Hepatocyte (in vitro differentiated cells): ENCODE measurements around the gene KRTAP23-1. TPM values are rescaled to one million over a fixed set of nuclear protein-coding genes. Genes with fewer than 3 reads are reported as not detected.

ENCODE experiments used
- DNase-seq: peaks from one replicate; pipeline ENCODE4 v3.0.0-alpha.2; 2016; ENCODE audit warnings: low spot score
- H2AFZ ChIP-seq: fragments of 200-600 bp; sonication (generic); 2 replicates; pipeline ENCODE4 v1.6.0; 2016; ENCODE audit warnings: antibody characterized with exemption, mild to moderate bottlenecking
- H3K27ac ChIP-seq: fragments of 200-600 bp; sonication (generic); 2 replicates; pipeline ENCODE4 v1.5.1; 2016; ENCODE audit warnings: mild to moderate bottlenecking
- H3K27me3 ChIP-seq: fragments of 200-600 bp; sonication (generic); 2 replicates; pipeline ENCODE4 v1.6.1; 2016
- H3K36me3 ChIP-seq: fragments of 200-600 bp; sonication (generic); replicated peaks from 2 replicates; pipeline ENCODE4 v1.5.1; 2016; ENCODE audit warnings: low read depth; ENCODE audit not compliant: insufficient read depth
- H3K4me1 ChIP-seq: fragments of 200-600 bp; sonication (generic); 2 replicates; pipeline ENCODE4 v1.5.1; 2016; ENCODE audit warnings: mild to moderate bottlenecking, moderate library complexity; ENCODE audit not compliant: insufficient read depth
- H3K4me2 ChIP-seq: fragments of 200-600 bp; sonication (generic); 2 replicates; pipeline ENCODE4 v1.6.0; 2016
- H3K4me3 ChIP-seq: fragments of 200-600 bp; sonication (generic); 2 replicates; pipeline ENCODE4 v1.5.1; 2016; ENCODE audit warnings: mild to moderate bottlenecking
- H3K79me2 ChIP-seq: fragments of 200-600 bp; sonication (generic); 2 replicates; pipeline ENCODE4 v1.6.0; 2017; ENCODE audit warnings: mild to moderate bottlenecking
- H3K9me2 ChIP-seq: fragments of 200-600 bp; sonication (generic); replicated peaks from 2 replicates; pipeline ENCODE4 v1.6.0; 2017; ENCODE audit warnings: mild to moderate bottlenecking; ENCODE audit not compliant: insufficient read depth
- H3K9me3 ChIP-seq: fragments of 200-600 bp; sonication (generic); 2 replicates; pipeline ENCODE4 v1.5.1; 2016; ENCODE audit warnings: low read depth, mild to moderate bottlenecking
- H4K20me1 ChIP-seq: fragments of 200-600 bp; sonication (generic); 2 replicates; pipeline ENCODE4 v1.6.0; 2016; ENCODE audit warnings: mild to moderate bottlenecking; ENCODE audit not compliant: insufficient read depth, poor library complexity, severe bottlenecking
- EZH2 ChIP-seq: fragments of 200-600 bp; sonication (generic); IDR thresholded peaks from 2 replicates; pipeline ENCODE4 v1.6.1; 2016; ENCODE audit warnings: antibody characterized with exemption, mild to moderate bottlenecking, borderline replicate concordance
- EZH2phosphoT487 ChIP-seq: fragments of 200-600 bp; sonication (generic); IDR thresholded peaks from one replicate; pipeline ENCODE4 v1.6.1; 2018; ENCODE audit warnings: antibody characterized with exemption, mild to moderate bottlenecking, low read depth, moderate library complexity; ENCODE audit not compliant: unreplicated experiment, severe bottlenecking
- WGBS: methylation state at CpG from one replicate; pipeline ENCODE4 v1.1.6; 2016; ENCODE audit warnings: low lambda C conversion rate; ENCODE audit errors: missing lambda C conversion rate; 5-methylcytosine and 5-hydroxymethylcytosine counted together
- polyA plus RNA-seq: library from polyadenylated mRNA; unstranded; fragments of >200 nt; fragmentation: Nextera tagmentation; extraction: Ambion mirVana; gene quantifications from 2 replicates; pipeline ENCODE4 v1.2.1, GENCODE V29; 2016
- total RNA-seq: library from RNA; depleted of rRNA; stranded (reverse); fragments of >200 nt; gene quantifications from 2 replicates; pipeline ENCODE4 v1.2.3, GENCODE V29; 2014
- TF ChIP-seq, protein P1 (sequence below): fragments of 200-600 bp; sonication (generic); IDR thresholded peaks from 2 replicates; pipeline ENCODE4 v1.5.1; 2016; ENCODE audit warnings: antibody characterized with exemption, mild to moderate bottlenecking; ENCODE audit not compliant: poor library complexity

KRTAP23-1 gene, protein sequence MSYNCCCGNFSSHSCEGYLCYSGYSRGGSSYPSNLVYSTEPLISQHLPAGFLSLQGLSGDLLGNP
- total RNA-seq (not detected in 2 replicates), polyA plus RNA-seq (not detected in 2 replicates)

DNA sequence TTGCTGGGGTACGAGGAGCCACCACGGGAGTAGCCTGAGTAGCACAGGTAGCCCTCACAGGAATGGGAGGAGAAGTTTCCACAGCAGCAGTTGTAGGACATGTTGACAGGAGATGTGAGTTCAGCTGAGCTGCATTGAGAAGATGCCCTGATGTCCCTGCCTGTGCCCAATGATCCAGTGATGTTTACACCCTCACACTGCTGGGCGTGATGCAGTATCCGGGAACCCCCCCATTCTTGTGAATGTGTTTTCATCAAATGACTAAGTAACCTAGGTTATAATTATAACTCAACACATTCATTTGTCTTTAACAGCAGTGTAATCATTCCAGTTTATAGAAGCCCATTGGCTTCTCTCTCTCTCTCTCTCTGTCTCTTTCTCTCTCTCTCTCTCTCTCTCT, at the start of gene KRTAP23-1:
TSS of gene KRTAP23-1 (minus strand) at position 101 of the 400 bp plus-strand sequence. CDS start at position 101, 0 bp downstream.
- no peak for DNase-seq
- no peak within 1 kb of the TSS for H3K4me2 ChIP-seq
- no peaks in the 10 kb centered on the region for H3K36me3 ChIP-seq
- no peak within 1 kb of the TSS for H2AFZ ChIP-seq
- H3K27ac ChIP-seq, result no peak within 1 kb of the TSS
- no peaks in the 10 kb centered on the region for H3K79me2 ChIP-seq
- no peaks in the 10 kb centered on the region for H3K9me2 ChIP-seq
- no peaks in the 10 kb centered on the region for H3K4me1 ChIP-seq
- no peak within 1 kb of the TSS for H3K4me3 ChIP-seq
- TF ChIP-seq, protein P1, sequence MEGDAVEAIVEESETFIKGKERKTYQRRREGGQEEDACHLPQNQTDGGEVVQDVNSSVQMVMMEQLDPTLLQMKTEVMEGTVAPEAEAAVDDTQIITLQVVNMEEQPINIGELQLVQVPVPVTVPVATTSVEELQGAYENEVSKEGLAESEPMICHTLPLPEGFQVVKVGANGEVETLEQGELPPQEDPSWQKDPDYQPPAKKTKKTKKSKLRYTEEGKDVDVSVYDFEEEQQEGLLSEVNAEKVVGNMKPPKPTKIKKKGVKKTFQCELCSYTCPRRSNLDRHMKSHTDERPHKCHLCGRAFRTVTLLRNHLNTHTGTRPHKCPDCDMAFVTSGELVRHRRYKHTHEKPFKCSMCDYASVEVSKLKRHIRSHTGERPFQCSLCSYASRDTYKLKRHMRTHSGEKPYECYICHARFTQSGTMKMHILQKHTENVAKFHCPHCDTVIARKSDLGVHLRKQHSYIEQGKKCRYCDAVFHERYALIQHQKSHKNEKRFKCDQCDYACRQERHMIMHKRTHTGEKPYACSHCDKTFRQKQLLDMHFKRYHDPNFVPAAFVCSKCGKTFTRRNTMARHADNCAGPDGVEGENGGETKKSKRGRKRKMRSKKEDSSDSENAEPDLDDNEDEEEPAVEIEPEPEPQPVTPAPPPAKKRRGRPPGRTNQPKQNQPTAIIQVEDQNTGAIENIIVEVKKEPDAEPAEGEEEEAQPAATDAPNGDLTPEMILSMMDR, result no peak
- TF ChIP-seq EZH2phosphoT487 (no peak), EZH2 (no peak)
- WGBS, result 86% methylated on average over 4 of the region's 4 CpGs
- H4K20me1 ChIP-seq, result no peaks in the 10 kb centered on the region
- H3K9me3 ChIP-seq, result no peaks in the 10 kb centered on the region
- H3K27me3 ChIP-seq, result no peaks in the 10 kb centered on the region

DNA sequence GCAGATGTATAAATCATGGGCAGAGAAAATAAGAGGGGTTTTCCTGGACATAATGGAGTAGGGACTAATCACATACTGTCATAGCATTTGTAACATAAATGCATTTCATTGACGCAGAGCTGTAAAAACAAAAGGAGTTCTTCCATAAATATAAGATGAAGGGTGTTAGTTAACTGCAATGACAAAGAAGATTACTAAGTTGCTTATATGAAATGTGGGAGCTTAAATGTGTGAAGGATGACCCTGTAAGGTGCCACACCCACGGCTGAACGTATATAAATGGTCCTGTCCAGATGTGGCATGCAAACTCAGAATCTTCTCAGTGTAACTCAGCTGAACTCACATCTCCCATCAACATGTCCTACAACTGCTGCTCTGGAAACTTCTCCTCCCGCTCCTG, 47.3 kb upstream of the KRTAP23-1 start, which contains the start of gene KRTAP13-1:
TSS of gene KRTAP13-1 (plus strand) at position 301 of the 400 bp plus-strand sequence. CDS start at position 357, 56 bp downstream.
- TF ChIP-seq, protein P1, result no peak
- TF ChIP-seq EZH2phosphoT487 (no peak), EZH2 (no peak)
- H3K4me3 ChIP-seq, result no peak within 1 kb of the TSS
- DNase-seq, result no peak
- H3K9me3 ChIP-seq, result no peaks in the 10 kb centered on the region
- WGBS, result 85% methylated on average over 4 of the region's 4 CpGs
- H3K27ac ChIP-seq, result no peak within 1 kb of the TSS
- H3K27me3 ChIP-seq, result no peaks in the 10 kb centered on the region
- H3K79me2 ChIP-seq, result no peaks in the 10 kb centered on the region
- no peak within 1 kb of the TSS for H3K4me2 ChIP-seq
- H3K9me2 ChIP-seq, result no peaks in the 10 kb centered on the region
- H2AFZ ChIP-seq, result no peak within 1 kb of the TSS
- no peaks in the 10 kb centered on the region for H4K20me1 ChIP-seq
- H3K4me1 ChIP-seq, result no peaks in the 10 kb centered on the region
- no peaks in the 10 kb centered on the region for H3K36me3 ChIP-seq

DNA sequence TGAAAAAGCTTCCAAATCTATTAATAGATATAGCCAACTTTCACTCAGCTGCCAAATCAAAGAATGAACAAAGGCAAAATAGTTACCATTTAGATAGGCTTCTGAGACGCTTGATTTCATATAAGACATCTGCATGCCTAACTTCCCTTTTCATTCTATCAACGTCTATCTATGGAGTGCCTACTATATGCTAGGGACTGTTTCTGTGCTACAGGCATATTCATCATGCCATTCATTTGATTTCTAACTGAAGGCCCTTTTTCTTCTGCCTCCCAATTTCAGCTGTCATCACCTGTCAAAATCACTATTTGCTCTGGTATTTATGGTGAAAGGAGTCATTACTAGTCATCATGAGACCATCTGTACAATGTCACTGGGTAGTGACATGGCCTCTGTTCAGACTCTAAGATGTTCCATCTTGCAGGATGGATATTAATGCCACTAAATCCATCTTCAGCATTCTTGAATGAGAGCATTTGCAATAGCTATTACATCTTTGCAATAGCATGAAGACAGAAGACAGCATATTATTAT, 43.2 kb upstream of the KRTAP23-1 start:
- Histone ChIP-seq H3K9me3 (no peaks in the 10 kb centered on the region), H3K79me2 (no peaks in the 10 kb centered on the region), H4K20me1 (no peaks in the 10 kb centered on the region), H3K27ac (no peak overlapping the region), H3K4me1 (no peaks in the 10 kb centered on the region), H3K9me2 (no peaks in the 10 kb centered on the region), H2AFZ (no peak overlapping the region), H3K36me3 (no peaks in the 10 kb centered on the region), H3K4me2 (no peak overlapping the region), H3K4me3 (no peak overlapping the region), H3K27me3 (no peaks in the 10 kb centered on the region)
- WGBS, result 75% methylated on average over 2 of the region's 2 CpGs
- TF ChIP-seq EZH2, result no peak
- TF ChIP-seq EZH2phosphoT487, result no peak
- TF ChIP-seq, protein P1, result no peak
- DNase-seq, result no peak
